GM19328 (cell line): ENCODE results near the gene MAPK14.
"Not testable (repeated sequence)": the region's sequence is repeated elsewhere in the genome, so short reads cannot be mapped to it uniquely, and the experiment has no call there.

Experiments
- ATAC-seq: cut with Tn5 transposase; IDR thresholded peaks from one replicate; pipeline ENCODE4 v1.9.1; 2021; ENCODE audit warnings: mild to moderate bottlenecking, moderate library complexity; ENCODE audit not compliant: unreplicated experiment

The MAPK14 gene

DNA sequence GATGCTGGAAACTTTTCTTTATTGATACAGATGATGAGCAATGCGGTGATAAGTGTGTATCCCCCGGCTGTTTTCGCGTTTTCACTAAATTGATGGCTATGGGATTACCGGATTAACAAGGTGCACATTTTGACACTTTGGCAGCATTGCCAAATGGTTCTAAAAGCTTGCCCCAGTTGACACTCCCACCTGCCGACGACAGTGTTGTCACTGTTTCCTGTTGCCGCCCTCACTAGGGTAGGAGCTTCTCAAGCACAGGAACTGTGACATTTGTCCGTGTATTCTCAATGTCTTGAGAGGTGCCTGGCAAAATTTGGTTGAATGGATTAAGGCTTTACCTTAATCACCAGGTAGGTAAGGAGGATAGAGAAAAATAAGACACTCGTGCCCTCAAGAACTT is 92.9 kb downstream of the MAPK14 start:
- no peak for ATAC-seq

DNA sequence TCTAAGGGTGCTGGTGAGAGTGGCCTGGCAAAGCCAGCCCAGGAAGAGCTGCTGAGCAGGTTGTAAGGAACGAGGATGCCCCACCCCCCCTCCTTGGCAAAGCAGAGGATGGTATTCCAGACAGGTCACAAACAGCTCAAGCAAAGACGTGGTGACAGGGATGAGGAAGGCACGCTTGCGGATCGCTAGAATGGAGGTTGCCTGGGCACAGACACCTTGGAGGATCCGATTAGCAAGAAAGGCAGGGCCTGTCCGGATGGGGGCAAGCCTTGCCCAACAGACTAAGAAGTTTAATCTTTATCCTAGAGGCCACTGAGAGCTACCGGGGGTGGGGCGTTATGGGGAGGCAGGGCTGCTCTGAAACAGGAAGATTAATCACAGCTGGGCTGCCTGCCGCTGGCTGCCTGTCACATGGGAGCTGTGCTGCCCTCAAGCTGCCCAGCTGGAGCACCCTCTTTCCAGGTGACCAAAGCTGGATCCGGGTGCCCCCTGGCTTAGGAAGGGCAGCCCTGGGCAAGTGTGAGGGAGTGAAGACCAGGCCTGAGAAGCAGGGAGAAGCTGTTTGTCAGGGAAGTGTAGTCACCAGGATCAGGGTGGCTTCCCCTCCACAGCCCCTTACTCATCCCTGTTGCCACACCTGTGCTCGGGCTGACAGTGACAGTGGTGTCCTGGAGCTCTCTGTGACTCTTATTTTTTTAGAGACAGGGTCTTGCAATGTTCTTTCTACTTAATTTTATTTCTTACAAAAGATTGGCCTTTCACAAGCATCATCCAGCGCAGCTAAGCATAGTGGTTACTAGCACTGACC is 93.6 kb downstream of the MAPK14 start:
- no peak for ATAC-seq

DNA sequence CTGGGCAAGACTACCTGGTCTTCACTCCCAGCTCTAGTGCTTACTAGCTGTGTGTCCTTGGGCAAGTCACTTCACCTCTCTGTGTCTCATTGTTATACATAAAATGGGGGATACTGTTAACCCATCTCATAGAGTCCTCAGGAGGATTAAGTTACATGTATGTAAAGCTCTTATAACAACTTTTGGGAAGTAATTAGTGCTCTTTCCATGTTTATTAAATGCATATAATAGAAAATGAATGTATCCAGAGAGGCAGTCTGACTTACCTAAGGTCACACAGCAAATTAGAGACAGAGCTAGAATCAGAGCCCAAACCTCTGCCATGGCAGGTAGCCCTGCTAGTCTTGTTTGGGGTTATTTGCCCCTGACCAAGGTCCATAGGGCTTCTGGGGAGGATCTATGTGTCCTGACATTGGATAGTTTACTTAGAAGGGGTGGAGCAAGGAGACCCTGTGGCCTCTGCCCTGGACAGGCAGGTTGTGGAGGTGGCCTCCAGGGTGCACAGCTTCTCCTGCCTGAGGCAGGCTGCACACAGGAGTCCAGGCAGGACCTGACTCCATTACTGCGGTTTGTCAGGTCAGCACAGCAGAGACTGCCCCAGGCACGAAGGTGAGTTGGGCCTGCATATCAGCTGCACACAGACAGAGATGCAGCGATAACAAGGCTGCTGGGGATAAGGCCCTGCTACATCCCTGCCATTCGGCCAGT is 94.3 kb downstream of the MAPK14 start:
- ATAC-seq = no peak

DNA sequence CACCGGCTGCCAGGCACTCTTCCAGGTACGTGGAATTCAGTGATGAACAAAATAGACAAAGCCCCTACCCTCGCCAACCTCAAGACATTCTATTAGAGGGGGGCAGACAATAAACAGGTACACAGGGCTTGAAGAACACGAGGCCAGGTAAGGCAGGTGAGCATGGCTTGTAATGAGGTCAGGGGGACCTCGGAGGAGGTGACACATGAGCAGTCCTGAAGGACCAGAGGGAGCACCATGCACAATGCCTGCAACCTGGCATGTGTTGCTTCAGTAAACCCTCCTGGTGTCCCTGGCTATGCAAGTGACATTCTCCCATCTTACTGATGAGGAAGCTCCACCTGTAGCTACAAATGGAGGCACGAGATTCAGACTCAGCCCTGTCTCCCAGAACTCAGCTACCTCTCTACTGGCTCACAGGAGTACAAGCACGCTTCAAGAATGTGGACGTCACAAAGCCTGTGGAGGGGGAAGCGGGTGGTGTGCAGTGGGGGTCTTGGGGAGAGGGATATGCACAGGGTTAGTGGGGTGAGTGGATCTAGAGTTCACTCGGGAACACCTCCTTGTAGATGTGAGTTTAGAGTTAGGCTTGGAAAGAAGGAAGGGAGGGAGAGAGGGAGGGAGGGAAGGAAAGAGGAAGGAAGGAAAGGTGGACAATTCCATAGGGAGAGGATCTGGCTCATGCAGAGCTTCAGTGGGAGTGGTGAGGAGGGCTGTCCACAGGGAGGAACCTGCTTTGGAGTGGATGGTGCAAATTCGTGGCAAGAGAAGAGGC is 95.1 kb downstream of the MAPK14 start:
- no peak for ATAC-seq

DNA sequence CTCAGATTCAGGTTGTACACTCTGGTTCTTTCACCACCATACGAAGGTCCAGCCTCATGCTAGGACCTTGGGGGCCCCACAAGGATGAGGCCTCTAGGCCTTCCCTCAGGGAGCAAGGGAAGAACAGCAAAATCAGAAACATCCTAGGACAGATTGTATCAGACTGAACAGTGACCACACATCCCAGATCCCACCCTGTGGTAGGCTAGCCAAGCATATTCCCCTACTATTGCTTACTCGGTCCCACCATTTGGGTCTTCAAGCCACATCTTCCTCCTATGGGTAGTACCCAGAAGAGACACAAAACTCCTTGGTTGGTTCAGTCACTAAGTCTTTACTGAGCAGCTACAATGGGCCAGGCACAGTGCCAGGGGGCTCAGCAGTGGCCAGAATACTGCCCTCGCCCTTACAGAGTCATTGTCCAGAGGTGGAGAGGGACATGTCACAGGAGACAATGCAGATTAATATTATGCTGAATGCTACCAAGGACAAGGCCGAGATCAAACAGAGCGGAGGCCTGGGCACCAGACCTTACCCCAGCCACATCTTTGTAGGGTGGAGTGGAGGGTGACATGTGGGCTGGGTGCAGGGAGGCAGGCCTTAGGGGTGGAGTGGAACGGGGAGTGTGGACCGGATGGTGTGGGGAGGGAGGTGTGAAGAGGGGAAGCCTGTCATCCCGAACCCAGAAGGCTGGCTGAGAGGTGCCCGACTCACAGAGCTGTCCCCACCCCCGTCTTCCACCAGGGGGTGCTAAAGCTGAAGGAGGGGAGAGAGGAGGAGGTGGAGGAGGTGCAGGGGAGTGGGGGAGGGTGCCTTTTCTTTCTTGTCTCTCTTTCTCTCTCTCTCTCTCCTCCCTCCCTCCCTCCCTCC is 95.9 kb downstream of the MAPK14 start:
- peak; percentile 56 for ATAC-seq

DNA sequence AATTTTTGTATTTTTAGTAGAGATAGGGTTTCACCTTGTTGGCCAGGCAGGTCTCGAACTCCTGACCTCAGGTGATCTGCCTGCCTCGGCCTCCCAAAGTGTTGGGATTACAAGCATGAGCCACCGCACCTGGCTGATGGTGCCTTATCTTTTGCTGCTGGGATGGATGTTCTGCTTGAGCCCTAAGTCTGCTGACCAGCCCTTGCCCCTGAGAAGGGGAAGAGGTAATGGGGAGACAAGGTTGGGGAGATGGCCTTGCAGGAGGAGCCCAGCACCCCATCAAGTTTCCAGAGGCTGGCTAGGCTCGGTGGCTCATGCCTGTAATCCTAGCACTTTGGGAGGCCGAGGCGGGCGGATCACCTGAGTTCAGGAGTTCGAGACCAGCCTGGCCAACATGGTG is 96.7 kb downstream of the MAPK14 start:
- not testable (repeated sequence) for ATAC-seq

DNA sequence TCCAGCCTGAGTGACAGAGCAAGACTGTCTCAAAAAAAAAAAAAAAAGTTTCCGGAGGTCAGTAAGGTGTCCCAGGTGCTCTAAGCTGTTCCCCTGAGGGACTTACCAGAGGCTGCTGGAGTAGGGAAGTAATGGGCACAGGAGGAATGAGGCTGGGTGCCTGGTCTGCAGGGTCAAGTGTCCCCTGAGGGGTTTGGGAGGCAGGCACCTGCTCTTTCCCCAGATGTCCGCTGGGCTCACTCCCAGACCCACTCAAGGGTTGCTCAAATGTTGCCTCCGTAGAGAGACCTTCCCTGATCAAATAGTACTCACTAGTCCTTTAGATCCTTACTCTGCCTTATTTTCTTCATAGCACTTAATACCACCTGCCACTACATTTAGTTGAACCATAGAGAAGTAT is 97.3 kb downstream of the MAPK14 start:
- no peak for ATAC-seq

DNA sequence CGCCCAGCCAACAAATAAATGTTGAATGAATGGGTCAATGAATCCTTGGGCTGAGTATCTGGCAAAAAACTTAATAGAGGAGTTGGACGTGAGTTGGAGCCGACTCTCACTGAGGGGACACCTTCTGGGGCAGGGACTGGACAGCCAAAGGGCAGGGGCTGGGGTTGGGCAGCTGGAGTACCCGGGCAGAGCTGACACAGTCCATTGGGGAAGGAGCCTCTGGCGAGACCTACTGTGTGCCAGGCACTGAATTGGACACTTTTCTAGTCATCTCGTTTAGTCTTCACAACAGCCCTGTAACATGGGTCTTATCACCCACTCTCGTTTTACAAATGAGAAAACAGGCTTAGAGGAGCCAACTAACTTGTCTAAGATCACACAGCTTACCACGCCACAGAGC is 98.0 kb downstream of the MAPK14 start:
- no peak for ATAC-seq

DNA sequence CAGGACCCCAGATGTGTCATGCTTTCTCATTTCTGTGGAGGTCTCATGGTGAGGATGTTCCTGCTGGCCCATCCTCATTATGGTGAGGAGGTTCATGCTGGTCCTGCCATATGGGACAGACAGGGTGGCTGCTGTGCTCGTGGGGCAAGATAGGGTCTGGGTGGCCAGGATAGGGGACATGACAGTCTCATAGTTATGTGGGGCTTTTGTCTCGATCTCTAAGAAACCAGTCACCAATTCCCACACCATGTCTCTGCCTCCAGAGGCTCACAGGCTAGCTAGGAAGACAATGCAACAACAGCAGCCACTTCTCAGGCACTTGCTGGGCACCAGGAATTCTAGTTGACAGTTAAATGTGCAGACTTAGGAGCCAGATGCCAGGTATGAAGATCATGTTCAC is 98.5 kb downstream of the MAPK14 start:
- ATAC-seq = no peak

DNA sequence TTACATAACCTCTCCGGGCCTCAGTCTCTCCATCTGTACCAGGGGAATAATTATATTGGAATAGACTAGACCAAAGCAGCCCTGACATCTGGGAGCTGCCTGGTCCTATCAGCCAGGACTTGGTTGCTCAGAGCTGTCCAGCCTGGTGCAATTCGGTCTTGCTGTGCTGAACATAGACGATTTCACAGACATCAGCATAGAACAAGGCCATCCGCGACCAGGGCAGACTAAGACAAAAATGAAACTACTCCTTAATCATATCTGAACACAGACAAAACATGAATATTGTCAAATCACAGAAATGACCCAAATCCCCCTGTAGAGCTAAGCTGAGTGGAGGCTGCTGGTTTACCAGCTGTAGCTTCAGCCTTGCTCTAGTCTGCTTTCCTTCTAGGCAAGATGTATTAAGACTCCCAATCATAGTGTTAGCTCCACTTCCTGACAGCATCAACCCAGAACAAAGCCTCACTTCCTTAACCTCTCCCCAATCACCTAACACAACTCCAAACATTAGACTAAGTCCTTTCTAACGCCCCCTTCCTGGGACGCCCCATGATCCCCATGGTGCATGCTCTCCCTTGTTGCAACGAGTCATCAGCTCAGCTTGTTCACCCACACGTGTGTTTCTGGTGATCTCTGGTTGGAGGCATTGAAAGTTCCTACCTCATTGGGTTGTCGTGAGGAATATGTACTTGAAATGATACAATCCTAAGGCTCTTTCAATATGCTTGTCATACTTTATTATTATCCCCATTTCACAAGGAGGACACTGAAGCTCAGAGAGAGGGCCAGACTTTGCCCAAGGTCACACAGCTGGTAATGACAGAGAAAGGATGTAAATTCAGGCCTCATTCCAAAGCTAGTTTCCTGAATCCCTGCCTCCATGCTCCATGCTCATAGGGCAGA is 99.2 kb downstream of the MAPK14 start:
- no peak for ATAC-seq

DNA sequence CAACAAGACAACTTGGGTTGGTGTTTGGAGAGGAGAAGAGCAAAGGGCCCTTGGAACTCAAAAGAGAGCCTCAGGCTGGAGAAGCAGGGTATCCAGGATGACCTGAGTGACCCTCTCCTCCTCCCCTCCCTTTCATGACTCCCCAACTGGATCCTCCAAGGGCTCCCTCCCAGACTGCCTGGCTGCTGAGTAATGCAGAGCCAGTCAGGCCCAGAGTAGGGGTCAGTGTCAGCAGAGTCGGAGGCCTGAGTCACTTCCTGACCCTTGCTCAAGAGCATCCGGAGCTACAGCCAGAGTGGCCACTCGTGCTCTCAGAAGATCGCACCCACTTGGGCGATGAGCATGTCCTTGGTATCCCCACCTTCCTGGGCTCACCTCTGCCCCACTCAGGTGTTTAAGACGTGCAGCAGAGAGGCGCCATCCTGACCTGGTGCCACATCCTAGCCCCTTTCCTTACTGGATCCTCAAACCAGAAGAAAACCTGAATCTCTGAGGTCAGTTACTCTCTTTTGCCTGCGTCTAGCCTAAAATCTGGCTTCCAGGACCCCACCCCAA is 99.9 kb downstream of the MAPK14 start:
- no peak for ATAC-seq

DNA sequence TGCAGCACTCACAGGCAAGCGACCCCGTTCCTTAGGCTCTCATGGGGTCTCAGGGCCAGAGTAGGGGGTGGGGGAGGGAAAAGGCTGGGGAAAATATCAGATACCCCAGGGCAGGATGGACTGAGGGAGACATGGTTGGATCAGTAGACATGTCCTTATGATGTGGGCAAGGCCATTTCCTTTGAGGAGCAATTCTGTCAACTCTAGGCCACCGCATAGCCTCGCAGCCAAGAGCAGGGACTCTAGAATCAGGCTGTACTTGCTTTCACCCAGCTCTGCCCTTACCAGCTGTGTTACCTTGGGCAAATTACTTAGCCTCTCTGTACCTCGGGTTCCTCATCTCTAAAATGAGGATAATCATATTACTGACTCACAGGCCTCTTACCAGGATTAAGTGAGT is 100.5 kb downstream of the MAPK14 start:
- no peak for ATAC-seq

DNA sequence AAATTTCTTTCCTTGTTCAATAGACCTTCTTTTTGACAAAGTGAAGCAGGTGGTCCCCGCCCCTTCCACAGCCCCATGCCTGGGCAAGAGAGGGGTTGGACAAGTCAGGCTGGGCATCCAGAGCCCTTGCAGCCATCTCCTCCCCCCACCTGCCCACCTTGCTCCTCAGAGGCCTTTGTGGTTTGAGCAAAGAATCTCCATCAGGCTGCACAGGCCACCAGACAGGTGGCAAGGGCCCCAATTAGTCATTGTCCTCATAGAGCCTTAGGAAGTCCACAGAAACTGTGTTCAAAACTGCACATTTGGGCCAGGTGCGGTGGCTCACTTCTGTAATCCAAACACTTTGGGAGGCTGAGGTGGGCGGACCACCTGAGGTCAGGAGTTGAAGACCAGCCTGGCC is 101.2 kb downstream of the MAPK14 start:
- ATAC-seq = no peak

DNA sequence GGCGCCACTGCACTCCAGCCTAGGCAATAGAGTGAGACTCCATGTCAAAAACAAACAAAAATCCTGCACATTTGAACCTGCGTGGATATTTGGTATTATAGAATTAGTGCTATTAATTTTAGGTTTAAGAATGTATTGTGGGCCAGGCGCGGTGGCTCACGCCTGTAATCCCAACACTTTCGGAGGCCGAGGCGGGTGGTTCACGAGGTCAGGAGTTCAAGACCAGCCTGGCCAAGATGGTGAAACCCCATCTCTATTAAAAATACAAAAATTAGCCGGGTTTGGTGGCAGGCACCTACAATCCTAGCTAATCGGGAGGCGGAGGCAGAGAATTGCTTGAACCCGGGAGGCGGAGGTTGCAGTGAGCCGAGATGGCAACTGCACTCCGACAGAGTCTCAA is 101.7 kb downstream of the MAPK14 start:
- not testable (repeated sequence) for ATAC-seq

DNA sequence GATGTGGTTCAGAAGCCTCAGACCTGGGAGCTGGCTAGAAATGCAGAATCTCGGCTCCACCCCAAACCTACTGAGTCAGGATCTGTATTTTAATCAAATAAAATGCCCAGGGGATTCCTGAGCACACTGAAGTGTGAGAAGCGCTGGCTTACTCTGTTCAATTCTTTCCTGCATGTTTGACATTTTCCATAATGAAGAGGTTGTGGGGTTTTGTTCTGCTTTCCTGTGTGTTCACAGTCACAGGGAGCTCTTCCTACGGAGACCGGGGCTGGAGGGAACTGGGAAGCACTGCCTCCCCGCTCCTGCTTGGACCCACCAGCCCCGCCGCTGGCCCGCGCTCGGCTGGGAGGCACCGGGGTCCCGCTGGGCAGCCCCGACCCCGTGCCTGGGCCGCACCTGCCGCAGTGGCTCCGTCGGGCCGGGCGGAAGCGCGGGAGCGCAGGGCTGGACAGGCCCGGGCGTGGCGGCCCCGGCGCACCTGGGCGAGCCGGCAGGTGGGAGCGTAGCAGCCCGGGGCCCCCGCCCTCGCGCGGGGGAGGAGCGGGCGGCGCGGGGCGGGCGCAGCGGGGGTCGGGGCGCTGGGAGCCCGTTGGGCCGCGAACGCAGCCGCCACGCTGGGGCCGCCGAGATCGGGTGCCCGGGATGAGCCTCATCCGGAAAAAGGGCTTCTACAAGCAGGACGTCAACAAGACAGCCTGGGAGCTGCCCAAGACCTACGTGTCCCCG is 102.5 kb downstream of the MAPK14 start, which contains the start of gene MAPK13:
Gene MAPK13, plus strand, starts transcription at position 573 of the 726 bp plus-strand sequence. Its CDS starts 70 bp downstream, at position 643.
- ATAC-seq = no peak

DNA sequence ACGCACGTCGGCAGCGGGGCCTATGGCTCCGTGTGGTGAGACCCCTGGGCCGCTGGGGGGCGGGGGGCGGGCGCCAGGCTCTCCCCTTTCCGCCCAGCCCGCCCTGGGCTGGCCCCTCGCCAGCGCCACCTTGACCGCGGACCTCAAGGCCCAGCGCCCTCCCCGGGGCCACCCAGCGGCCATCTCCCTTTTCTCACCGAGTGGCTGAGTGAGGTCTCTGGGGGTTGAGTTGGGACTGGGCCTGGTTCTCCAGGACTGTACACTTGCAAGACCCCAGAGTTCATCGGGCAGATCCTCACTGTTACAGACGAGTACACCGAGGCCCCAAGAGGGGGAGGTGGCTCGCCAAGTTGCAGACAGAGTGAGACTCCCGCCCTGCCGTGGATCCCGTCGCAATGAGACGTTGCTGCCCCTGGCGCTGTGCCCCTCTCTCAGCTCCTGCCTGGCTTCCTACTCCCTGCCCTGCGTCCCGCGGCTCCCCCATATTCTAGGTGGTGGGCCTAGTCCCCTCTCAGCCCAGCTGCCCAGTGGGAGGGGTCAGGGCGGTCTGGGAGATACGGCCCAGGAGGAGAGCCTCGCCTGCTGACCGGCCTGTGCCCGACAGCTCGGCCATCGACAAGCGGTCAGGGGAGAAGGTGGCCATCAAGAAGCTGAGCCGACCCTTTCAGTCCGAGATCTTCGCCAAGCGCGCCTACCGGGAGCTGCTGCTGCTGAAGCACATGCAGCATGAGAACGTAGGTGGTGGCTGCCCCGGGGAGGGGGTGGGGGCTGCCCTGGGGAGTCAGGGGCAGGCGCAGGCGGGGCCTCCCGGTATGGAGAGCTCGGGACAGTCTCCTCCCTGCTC is 103.3 kb downstream of the MAPK14 start:
- no peak for ATAC-seq

DNA sequence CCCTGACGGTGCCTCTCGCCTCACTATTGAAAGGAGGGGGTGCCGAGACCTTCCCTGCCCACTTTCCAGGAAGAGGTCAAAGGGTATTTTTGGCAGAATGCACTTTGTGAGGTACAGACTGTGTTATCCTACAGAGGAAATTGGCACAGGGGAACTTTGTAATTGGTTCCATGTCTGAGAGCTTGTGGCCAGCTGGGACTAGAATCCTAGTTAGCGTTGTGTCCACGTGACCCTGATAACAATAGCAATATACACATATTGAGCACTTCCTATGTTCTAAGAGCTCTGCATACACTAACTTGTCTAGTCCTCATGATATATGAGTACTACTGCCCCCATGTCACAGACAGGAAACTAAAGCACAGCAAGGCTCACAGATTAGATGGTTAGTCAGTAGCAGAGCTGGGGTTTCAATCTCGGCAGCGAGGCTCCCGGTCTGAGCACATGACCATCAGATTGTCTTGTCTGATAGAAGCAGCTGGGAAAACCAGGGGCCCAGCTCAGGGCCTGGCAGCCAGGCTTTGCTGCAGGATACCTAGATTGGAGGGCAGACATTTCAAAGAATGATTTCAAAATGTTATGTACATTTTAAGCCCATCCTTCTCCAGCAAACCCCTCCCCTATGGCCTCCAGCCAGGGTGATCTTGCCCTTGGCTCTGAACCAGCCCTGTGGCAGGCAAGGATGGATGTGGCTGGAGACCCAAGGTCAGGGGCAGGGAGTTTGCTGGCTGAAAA is 104.1 kb downstream of the MAPK14 start:
- ATAC-seq = peak; percentile 81
